WERI-Rb-1 (cell line): Measurements from ENCODE around the gene IMP3.

Source experiments
- DNase-seq: peaks from one replicate; pipeline ENCODE4 v3.0.0-alpha.2; 2020
- H3K27ac ChIP-seq: fragments of 250-450 bp; sonication (Bioruptor Pico); 2 replicates; pipeline ENCODE4 v1.5.1; 2020; ENCODE audit warnings: mild to moderate bottlenecking, moderate library complexity
- H3K27me3 ChIP-seq: fragments of 250-450 bp; sonication (Bioruptor Pico); 2 replicates; pipeline ENCODE4 v1.5.1; 2021; ENCODE audit warnings: mild to moderate bottlenecking, low read depth, moderate library complexity; ENCODE audit not compliant: insufficient read depth, severe bottlenecking
- H3K36me3 ChIP-seq: fragments of 250-450 bp; sonication (Bioruptor Pico); 2 replicates; pipeline ENCODE4 v1.5.1; 2020; ENCODE audit warnings: mild to moderate bottlenecking, moderate library complexity
- H3K4me3 ChIP-seq: 2 replicates; pipeline ENCODE4 v1.5.1; 2011; ENCODE audit warnings: low read depth, mild to moderate bottlenecking, control low read depth, low read length
- H3K9me3 ChIP-seq: fragments of 250-450 bp; sonication (Bioruptor Pico); 2 replicates; pipeline ENCODE4 v1.5.1; 2021; ENCODE audit warnings: mild to moderate bottlenecking, moderate library complexity; ENCODE audit not compliant: severe bottlenecking
- TF ChIP-seq, protein P1 (sequence below): IDR thresholded peaks from 2 replicates; pipeline ENCODE4 v1.5.1; 2011; ENCODE audit warnings: low read depth, mild to moderate bottlenecking, control low read depth, inconsistent platforms, low read length

IMP3 gene

DNA sequence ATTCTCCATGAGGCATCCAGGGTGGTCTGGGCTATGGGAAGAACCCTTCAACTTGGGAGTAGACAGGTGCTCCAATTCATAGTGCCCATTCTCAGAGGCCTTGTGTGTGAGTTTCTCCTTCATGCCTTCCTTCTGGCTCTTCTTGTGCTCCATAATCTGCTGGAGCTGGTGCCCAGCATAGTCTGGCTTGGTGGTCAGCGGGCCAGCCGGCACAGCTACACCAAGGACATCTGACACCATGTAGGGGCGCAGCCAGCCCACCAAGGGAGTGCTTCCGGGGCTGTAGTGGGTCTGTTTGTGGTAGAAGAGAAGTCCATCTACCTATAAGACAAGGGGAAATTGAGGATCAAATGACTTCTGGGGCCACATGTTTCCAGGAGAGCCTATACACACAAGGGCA lies 41.7 kb downstream of the IMP3 start:
- Histone ChIP-seq H3K27me3 (no peaks in the 10 kb centered on the region), H3K4me3 (no peak overlapping the region), H3K27ac (no peak overlapping the region), H3K36me3 (peaks cover 60% of the 10 kb centered on the region), H3K9me3 (no peaks in the 10 kb centered on the region)
- DNase-seq, result no peak
- TF ChIP-seq, protein P1, sequence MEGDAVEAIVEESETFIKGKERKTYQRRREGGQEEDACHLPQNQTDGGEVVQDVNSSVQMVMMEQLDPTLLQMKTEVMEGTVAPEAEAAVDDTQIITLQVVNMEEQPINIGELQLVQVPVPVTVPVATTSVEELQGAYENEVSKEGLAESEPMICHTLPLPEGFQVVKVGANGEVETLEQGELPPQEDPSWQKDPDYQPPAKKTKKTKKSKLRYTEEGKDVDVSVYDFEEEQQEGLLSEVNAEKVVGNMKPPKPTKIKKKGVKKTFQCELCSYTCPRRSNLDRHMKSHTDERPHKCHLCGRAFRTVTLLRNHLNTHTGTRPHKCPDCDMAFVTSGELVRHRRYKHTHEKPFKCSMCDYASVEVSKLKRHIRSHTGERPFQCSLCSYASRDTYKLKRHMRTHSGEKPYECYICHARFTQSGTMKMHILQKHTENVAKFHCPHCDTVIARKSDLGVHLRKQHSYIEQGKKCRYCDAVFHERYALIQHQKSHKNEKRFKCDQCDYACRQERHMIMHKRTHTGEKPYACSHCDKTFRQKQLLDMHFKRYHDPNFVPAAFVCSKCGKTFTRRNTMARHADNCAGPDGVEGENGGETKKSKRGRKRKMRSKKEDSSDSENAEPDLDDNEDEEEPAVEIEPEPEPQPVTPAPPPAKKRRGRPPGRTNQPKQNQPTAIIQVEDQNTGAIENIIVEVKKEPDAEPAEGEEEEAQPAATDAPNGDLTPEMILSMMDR, result no peak

DNA sequence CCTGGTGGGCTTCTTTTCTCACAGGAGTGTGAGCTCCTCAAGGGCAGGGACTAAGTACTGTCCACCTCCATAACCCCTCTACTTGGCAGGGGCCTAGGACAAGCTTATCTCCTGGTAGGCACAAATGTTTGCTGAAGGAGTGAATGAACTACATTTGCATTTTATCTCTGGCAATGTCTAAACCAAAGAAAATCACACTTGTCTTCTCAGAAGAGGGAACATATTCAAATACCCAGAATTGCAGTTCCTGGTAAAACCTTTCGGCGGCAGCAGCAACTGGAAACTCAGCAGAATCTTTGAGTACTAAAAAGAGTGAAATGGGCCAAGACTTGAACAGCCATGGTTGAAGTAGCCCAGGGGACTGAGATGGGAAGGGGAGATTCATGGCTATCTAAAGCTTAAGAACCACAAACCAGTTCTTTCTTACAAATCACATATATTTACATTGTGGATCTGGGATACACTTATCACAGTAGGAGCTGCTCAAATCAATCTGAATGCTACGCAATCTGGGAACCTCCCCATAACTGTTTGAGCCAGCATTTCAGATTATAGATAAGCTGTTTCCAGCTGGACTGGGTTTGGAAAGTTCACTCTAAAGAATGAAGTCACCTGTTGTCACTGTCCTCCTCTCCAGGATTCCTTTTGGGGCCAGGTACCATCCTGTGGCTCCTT lies 42.2 kb downstream of the IMP3 start:
- DNase-seq, result no peak
- H3K36me3 ChIP-seq, result peaks cover 60% of the 10 kb centered on the region

DNA sequence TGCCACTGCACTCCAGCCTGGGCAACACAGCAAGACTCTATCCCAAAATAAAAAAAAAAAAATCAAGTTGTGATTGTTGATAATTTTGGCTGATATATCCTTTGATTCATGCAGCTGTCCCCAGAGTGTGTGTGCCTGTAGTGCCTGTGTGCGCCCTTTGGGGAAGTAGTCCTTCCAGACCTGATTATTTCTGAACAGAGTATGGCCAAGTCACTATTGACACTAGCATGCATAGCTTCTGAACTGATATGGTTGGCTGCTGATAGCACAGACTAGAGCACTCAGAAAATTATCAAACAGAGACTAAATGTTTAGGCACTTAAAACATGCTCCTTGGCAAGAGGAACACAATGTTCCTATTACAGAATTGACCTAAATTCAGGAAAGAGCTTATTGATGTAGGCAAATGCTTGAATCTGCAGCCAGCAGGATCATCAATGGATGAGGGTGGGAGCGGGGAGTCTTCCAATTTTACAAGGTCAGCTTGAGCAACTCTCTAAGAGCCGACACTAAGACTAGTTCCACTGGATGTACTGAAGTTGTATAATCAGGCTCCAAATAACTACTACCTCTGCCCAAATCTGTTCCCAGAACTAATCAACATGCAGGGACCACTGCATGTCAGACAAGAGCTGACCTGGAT lies 43.2 kb downstream of the IMP3 start:
- no peak for DNase-seq
- H3K9me3 ChIP-seq, result no peaks in the 10 kb centered on the region
- TF ChIP-seq, protein P1, result no peak
- no peak overlapping the region for H3K27ac ChIP-seq
- H3K4me3 ChIP-seq, result no peak overlapping the region
- H3K36me3 ChIP-seq, result peaks cover 60% of the 10 kb centered on the region
- H3K27me3 ChIP-seq, result no peaks in the 10 kb centered on the region

More for the DNA sequence above, 42.2 kb downstream of the IMP3 start:
- TF ChIP-seq, protein P1, result 0 out of 2 replicates have a peak, but pooled peaks have one; percentile 6
- no peaks in the 10 kb centered on the region for H3K27me3 ChIP-seq
- H3K27ac ChIP-seq, result no peak overlapping the region
- no peak overlapping the region for H3K4me3 ChIP-seq
- no peaks in the 10 kb centered on the region for H3K9me3 ChIP-seq

DNA sequence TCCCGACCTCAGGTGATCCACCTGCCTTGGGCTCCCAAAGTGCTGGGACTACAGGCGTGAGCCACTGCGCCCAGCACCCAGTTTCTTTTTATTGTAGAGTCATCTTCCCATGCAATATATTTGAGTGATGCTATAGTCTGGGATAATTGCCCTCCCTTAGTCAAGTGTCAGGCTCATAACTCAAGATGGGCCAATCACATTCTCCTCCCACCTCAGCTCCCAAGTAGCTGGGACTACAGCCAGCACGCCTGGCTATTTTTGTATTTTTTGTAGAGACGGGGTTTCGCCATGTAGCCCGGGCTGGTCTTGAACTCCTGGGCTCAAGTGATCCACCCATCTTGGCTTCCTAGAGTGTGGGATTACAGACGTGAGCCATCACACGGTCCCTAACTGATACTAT lies 45.7 kb downstream of the IMP3 start:
- H3K4me3 ChIP-seq, result no peak overlapping the region
- DNase-seq, result no peak
- H3K36me3 ChIP-seq, result peaks cover 50% of the 10 kb centered on the region
- H3K27me3 ChIP-seq, result no peaks in the 10 kb centered on the region
- no peaks in the 10 kb centered on the region for H3K9me3 ChIP-seq
- H3K27ac ChIP-seq, result no peak overlapping the region
- TF ChIP-seq, protein P1, result no peak

DNA sequence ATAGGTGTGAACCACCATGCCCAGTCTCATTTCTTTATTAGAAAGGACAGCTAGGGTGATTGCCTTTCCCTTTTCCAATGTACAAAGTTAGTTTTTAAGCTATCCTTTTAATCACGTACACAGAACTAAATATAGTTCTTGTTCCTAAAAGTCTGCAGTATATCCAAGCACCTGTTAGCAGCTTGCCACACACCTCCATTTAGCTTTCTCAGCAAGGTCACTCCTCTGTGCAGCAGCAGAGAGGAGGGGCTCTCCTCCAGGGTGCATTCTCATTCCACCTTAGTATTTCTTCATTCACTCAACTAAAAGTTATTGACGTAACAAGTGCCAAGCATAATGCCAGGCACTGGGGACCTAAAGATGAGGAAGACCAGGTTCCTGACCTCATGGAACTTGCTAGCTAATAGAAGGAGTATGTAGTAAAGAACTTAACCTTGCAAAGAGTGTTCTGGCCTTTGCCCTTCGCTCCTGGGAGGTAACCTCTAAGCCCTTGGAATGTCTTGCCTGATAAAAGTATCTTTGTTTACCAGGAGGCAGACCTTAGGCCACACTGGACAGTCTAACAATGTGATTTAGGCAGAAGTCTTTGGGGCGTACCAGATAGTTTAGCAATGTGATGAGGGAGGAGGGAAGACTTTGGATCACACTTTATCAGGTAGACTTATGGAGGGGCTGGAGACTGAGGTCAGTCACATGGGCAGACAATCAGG lies 48.2 kb downstream of the IMP3 start:
- Histone ChIP-seq H3K27me3 (no peaks in the 10 kb centered on the region), H3K27ac (no peak overlapping the region), H3K4me3 (no peak overlapping the region), H3K36me3 (peaks cover 27% of the 10 kb centered on the region), H3K9me3 (no peaks in the 10 kb centered on the region)
- TF ChIP-seq, protein P1, result no peak
- no peak for DNase-seq
